KOPT-K1 (cell line): ENCODE data around the gene PKP4.

Experiments used
- H3K27ac ChIP-seq: fragments of 200-600 bp; sonication (generic); 2 replicates; pipeline ENCODE4 v1.5.1; 2016; ENCODE audit warnings: antibody characterized with exemption, mild to moderate bottlenecking, low read depth, low read length; ENCODE audit not compliant: poor library complexity, severe bottlenecking
- H3K36me3 ChIP-seq: fragments of 200-600 bp; sonication (generic); 2 replicates; pipeline ENCODE4 v1.5.1; 2017; ENCODE audit warnings: antibody characterized with exemption, mild to moderate bottlenecking, low read length, moderate library complexity; ENCODE audit not compliant: insufficient read depth
- H3K9me3 ChIP-seq: fragments of 200-600 bp; sonication (generic); 2 replicates; pipeline ENCODE4 v1.5.1; 2017; ENCODE audit warnings: antibody characterized with exemption, low read length, mild to moderate bottlenecking; ENCODE audit not compliant: insufficient read depth, poor library complexity, severe bottlenecking

PKP4 gene

DNA sequence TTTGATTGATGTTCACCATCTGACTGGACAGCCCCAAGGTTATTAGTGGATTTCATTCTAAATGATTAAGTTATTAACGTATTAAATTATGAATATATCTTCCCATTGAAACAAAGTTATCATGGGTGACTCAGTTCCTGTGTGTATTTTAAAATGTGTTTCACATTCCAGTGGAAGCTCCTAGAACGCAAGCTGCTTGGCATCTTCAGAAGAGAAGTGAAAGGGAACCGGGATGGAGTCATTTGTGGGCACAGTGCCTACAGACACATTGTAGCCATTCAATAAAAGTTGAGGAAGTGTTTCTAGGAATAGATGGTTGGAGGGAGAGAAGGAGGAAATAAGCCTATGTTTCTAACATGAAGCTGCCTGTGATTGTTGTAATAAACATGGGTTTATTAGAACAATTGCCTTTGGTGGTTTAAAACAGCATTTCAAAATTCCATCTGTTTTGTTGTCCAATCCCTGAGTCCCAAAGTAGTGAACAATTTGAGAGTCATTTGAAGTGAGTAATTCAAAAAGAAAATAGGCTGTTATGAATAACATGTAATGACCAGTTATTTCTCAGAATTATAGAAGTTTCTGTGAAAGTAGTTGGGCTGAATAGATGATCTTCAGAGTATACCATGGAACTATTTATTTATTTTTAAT, 143.5 kb downstream of the PKP4 start:
- no peaks in the 10 kb centered on the region for H3K36me3 ChIP-seq
- H3K27ac ChIP-seq = no peak overlapping the region
- H3K9me3 ChIP-seq = no peaks in the 10 kb centered on the region

DNA sequence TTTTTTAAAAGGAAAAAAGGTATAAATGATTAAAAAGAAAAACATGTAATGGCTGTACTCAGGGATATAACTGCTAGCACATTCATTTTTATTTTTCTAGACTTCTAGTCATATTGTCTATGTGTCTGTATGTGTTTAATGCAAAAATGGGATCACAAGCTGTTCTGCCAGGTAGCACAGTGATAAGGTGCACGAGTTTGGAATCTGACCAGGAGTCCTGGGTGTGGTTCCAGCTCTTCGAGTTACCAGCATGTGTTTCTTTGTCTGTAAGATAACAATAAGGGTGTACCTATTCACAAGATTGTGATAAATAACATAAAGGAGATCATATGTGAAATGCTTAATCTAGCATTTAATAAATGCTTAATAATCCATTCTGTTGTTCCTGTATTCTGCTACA, 145.3 kb downstream of the PKP4 start:
- Histone ChIP-seq H3K27ac (no peak overlapping the region), H3K9me3 (no peaks in the 10 kb centered on the region), H3K36me3 (no peaks in the 10 kb centered on the region)

DNA sequence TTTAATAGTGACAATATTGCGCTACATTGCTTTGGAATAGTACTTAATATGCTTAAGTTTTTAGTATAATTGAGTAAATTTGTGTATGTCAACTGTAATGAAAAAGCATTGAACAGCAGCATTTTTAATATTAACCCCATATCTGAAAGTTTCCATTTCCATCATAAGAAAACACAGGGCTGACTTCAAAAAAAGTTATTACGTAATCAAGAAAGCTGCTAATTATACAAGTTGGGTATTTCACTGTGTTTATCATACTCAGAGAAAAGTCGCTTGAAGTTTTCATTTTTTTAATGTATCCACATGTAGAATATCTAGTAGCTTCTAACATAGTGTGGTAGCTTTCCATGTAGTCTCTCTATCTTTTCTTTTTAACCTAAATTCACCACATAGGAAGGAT, 146.5 kb downstream of the PKP4 start:
- no peaks in the 10 kb centered on the region for H3K36me3 ChIP-seq
- no peaks in the 10 kb centered on the region for H3K9me3 ChIP-seq

DNA sequence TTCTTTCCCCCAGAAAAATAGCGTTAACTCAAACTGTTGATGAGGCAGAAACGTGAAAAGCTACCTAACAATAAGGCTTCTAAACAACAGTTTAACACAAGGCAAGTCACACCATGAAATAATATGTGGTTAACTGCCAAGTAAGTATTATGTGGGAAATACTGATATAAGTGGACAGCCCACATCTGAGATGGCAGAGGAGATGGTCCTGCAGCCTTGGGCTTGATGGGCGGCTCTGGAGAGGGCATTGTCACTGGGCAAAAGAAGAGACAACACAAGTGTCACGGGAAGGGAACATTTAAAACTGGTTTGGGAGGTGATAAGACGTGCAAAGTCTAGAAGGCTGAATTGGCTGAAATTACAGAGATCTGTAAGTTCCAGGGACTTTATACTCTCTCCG, 147.2 kb downstream of the PKP4 start:
- H3K27ac ChIP-seq = no peak overlapping the region
- H3K9me3 ChIP-seq = no peaks in the 10 kb centered on the region
- H3K36me3 ChIP-seq = no peaks in the 10 kb centered on the region

More for the DNA sequence above, 146.5 kb downstream of the PKP4 start:
- H3K27ac ChIP-seq = no peak overlapping the region

DNA sequence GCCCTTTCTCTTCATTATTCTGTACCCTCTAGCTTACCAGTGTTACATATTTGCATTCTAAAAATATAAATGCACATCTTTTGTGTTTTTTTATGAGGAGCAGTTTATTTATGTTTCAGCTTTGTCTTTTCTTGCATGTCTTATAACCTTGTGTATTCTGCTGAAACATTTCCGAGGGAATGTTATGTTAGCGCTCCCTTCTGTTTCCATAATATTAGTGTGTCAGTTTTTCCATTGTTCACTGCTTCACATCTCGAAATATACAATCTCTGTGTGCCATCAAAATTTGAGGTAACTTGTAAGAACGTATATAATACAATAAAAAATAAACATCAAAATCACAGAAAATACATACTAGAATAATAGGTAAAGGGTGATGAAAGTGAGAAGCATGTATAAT, 153.3 kb downstream of the PKP4 start:
- Histone ChIP-seq H3K9me3 (no peaks in the 10 kb centered on the region), H3K36me3 (no peaks in the 10 kb centered on the region), H3K27ac (no peak overlapping the region)

DNA sequence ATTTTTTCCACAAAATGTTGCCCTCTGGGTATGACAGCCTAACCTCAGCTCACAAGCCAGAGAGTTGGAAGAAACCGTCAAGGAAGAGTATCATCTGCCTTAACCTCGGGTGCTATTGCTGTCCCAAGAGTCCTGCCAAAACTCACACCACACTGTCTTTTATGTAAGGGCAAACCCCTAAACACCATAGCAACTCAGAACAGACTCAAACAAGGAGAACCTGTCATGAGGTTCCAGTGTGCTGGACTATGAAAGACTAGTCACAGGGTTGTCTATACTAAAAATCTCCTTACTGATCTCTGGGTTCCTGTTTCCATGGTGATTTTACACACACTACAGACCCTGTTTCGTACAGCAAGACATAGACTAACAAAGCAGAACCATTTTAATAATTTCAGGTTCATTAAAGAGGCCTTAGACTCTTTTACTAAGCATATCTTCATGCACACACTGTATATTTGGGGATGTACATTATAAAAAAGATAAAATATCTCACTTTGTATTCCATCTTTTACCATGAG, 159.8 kb downstream of the PKP4 start:
- Histone ChIP-seq H3K27ac (no peak overlapping the region), H3K9me3 (no peaks in the 10 kb centered on the region), H3K36me3 (no peaks in the 10 kb centered on the region)

DNA sequence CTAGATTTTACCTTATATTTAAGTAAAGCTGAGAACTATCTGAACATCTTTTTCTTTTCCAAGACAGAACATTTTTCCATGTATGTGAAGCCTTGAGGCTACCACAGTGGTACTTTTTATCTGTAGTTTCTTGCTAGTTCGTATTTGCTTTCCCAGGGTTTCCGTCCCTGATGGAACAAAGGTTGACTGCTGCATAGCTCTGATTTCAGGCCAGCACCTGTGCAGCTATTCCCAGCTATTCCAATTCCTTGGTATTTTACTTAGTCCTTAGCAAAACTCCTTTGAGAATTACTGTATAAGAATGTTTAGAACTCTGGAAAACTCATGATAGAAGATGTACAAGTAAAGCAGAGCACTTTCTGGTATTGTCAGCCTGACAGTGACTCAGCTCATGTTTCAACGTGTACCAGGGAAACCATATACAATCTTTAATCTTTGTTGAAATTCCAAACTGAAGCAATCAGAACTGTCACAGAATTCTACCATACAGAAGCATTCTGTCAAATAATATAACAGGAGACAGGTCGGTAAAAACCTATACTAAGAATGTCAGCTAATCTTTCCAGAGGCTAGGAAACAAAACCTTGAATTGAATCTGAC, 162.2 kb downstream of the PKP4 start:
- no peak overlapping the region for H3K27ac ChIP-seq
- H3K36me3 ChIP-seq = peaks cover 10% of the 10 kb centered on the region; the same call in 1 of the 2 replicates

DNA sequence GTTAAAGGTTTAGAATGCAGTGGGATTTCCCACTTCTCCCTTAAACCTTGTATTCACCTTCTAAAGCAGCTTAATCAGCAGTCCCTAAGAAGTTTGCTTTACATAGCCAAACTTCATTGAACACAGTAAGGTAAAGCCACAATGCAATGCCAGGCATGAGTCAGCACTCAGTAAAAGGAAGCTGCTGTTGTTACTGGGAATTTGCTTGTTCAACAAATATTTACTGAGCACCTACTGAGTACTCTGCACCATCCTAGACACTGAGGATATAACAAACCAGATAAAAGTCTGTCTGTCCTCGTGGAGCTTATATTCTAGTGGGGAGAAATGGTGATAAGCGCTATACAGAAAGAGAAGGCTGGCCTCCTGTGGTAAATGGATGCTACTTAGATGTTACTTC, 162.7 kb downstream of the PKP4 start:
- no peak overlapping the region for H3K27ac ChIP-seq
- peaks cover 12% of the 10 kb centered on the region; the same call in 1 of the 2 replicates for H3K36me3 ChIP-seq
- H3K9me3 ChIP-seq = no peaks in the 10 kb centered on the region

More for the DNA sequence above, 162.2 kb downstream of the PKP4 start:
- H3K9me3 ChIP-seq = no peaks in the 10 kb centered on the region

DNA sequence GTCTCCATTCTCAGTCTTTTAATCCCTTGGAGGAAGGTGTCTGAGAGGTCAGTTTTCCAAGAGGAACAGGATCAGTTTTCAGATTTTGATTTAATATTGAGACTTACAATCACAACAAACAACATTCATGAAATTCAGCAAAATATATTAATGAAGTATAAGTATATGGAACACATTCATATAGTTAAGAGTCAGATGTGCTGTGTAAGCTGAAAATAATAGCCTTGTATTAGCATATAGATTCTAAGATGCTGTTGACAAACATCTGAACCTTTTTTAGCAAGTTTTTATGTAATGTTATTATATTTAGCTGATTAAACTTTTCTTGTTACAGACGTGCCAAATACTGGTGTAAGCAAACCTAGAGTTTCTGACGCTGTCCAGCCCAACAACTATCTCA, 163.9 kb downstream of the PKP4 start:
- no peak overlapping the region for H3K27ac ChIP-seq
- H3K36me3 ChIP-seq = peaks cover 17% of the 10 kb centered on the region; the same call in 1 of the 2 replicates
- no peaks in the 10 kb centered on the region for H3K9me3 ChIP-seq

DNA sequence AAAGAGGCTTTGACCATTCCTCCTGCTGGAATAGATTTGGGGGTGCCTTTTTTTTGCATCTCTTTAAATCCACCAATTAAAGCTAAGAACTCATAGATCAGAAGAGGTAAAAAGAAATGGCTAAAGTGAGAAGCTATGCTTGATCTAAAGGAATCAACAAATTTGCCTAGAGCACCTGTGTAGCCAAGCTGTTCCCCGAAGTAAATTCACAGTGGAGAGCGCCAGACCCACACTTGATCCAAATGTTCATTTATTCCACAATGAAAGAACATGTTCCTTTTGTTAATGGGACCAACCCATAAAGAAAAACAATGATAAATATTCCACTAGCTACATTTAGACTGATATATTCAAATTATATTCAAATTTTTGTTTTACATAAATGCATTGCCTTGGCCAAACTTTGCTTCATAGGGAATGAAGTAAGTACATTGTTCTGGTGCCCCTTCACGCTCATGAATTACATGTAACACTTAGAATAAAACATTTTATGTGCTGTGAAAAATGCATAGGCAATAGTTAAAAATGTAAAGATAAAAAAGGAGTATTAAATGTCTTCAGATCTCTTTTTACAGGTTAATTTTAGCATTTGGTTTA, 167.4 kb downstream of the PKP4 start:
- no peaks in the 10 kb centered on the region for H3K9me3 ChIP-seq
- H3K36me3 ChIP-seq = peaks cover 17% of the 10 kb centered on the region; the same call in 1 of the 2 replicates
- no peak overlapping the region for H3K27ac ChIP-seq

DNA sequence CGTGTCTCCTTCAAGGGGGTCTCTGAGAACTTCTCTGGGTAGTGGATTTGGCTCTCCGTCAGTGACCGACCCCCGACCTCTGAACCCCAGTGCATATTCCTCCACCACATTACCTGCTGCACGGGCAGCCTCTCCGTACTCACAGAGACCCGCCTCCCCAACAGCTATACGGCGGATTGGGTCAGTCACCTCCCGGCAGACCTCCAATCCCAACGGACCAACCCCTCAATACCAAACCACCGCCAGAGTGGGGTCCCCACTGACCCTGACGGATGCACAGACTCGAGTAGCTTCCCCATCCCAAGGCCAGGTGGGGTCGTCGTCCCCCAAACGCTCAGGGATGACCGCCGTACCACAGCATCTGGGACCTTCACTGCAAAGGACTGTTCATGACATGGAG, 168.2 kb downstream of the PKP4 start:
- peaks cover 17% of the 10 kb centered on the region; the same call in 1 of the 2 replicates for H3K36me3 ChIP-seq
- no peaks in the 10 kb centered on the region for H3K9me3 ChIP-seq
- no peak overlapping the region for H3K27ac ChIP-seq

DNA sequence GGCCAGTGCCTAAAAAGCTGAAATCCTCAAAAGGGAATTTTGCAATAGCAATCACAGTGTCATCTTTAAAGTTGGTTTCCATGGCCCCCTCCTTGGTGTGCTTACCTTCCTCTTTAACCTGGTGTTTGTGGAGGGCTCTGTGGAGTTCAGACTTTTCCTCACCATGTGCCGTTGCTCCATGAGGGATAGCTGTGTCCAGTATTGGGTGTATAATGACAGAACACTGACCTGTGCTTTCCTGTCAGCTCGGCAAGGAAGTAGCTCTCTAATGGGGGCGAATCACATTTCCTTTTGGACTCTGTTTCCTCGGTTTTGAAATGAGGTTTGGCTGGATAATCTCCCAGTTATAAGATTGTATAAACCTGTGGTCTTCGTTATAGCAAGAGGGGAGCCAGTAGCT, 172.4 kb downstream of the PKP4 start:
- no peaks in the 10 kb centered on the region for H3K9me3 ChIP-seq
- H3K36me3 ChIP-seq = peaks cover 24% of the 10 kb centered on the region
- H3K27ac ChIP-seq = no peak overlapping the region

DNA sequence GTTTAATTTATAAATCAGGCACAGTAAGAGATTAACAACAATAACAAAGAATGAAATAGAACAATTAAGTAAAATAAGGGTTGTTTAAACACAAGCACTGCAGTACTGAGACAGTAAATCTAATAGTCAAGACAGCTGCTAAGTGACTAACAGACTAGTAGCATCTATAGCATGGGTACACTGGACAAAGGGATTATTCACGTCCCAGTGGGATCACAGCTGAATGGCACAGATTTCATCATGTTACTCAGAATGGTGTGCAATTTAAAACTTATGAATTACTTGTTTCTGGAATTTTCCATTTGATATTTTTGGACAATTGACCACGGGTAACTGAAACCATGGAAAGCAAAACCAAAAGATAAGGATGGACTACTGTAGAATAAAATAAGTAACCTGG, 176.5 kb downstream of the PKP4 start:
- H3K9me3 ChIP-seq = no peaks in the 10 kb centered on the region
- no peak overlapping the region for H3K27ac ChIP-seq
- peaks cover 25% of the 10 kb centered on the region for H3K36me3 ChIP-seq

DNA sequence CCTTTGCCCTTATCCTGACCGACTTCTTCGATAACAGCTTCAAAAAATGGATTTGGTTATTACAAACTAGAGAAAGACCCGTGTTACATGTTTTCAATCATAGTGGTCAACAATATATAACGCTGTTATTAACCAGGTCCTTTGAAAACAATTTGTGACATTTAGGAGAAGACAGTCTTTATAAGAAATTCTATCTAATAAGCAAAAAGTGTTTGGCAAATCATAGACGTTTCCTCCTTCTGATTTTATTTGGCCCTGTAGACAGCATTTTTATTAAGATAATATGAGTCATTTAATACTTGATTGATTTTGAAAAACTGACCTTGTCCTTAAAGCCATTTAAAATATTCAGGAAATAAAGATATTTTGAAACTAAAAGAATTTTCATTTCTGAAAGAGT, 177.9 kb downstream of the PKP4 start:
- Histone ChIP-seq H3K9me3 (no peaks in the 10 kb centered on the region), H3K27ac (no peak overlapping the region), H3K36me3 (peaks cover 25% of the 10 kb centered on the region)

DNA sequence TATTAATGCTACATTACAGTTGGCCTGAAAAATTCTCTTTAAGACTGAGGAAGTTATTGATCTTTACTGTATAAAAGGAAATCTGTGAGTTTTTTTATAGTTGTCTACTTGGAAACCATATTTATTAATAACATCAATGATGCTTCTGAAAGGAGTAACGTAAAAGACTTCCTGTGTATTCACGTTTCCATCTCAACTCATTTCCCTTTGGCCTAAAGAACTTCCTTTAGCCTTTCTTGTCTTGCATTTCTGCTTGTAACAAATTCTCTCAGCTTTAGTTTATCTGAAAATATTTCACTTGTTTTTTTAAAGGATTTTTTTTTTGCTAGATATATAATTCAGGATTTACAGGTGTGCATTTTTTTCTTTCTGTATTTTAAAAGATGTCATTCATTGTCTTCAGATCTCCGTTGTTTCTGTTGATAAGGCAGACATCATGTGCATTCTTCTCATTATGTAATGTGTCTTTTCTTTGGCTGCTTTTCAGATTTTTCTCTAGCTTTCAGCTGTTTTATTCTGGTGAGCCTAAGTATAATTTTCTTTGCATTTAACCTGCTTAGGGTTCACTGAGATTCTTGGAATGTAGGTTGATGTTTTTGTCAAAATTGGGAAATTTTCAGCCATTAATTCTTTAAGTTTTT, 179.3 kb downstream of the PKP4 start:
- H3K9me3 ChIP-seq = no peaks in the 10 kb centered on the region

More for the DNA sequence above, 179.3 kb downstream of the PKP4 start:
- H3K27ac ChIP-seq = no peak overlapping the region
- peaks cover 25% of the 10 kb centered on the region for H3K36me3 ChIP-seq
